Left cardiac atrium (tissue), 2 donors: ENCODE measurements around the gene YY1AP1. TPM values are rescaled to one million over a fixed set of nuclear protein-coding genes. Genes with fewer than 3 reads are reported as not detected.

Source experiments
- total RNA-seq, 2 donors: library from RNA; stranded (reverse); fragmentation: NEBNext Ultra II Directional; extraction: Animal tissue kit (Norgen Biotek cat#: 25700); gene quantifications; one replicate each; pipeline ENCODE4 v1.2.1, GENCODE V29; 2021
- donor health status: DM: no; HTN: yes; CAD: no; lungs with severe emphysema.
- donor health status: DM: yes; HTN: yes; CAD: no.

The YY1AP1 gene
- total RNA-seq, 2 donors from 2014 or later: 47.5 to 63.7 TPM

Other genes with a start within 250 kb of the YY1AP1 start
- gene ASH1L, start 126.0 kb downstream of the YY1AP1 start, total RNA-seq: 10 to 100 TPM; 40.6 to 45.9 TPM
- gene MSTO1, start 78.6 kb downstream of the YY1AP1 start, total RNA-seq: 10 to 100 TPM; 16.0 to 31.6 TPM
- gene DAP3, start 317 bp upstream of the YY1AP1 start, total RNA-seq: 10 to 100 TPM; 85.1 to 96.0 TPM
- 10 to 100 TPM; 22.2 to 28.4 TPM for gene GON4L, start 168.4 kb upstream of the YY1AP1 start, total RNA-seq
- 10 to 100 TPM in 1 of 2 donors, 1 to 10 TPM in 1; 9.9 to 16.5 TPM for gene SYT11, start 170.8 kb upstream of the YY1AP1 start, total RNA-seq
- 10 to 100 TPM; 23.1 to 26.1 TPM for gene RIT1, start 222.6 kb upstream of the YY1AP1 start, total RNA-seq
- 10 to 100 TPM; 21.0 to 27.8 TPM for gene KHDC4, start 245.6 kb upstream of the YY1AP1 start, total RNA-seq